Activated CD4-positive, alpha-beta T cell treated with anti-CD3 and anti-CD28 coated beads, Interleukin-2, amount 50 U/mL, for 4 hours (primary cell): ENCODE measurements around the gene HS2ST1.

ENCODE experiments used
- DNase-seq, 2 experiments: peaks; one replicate each; pipeline ENCODE4 v3.0.0-alpha.2; 2020

HS2ST1 gene

GRCh38 chr1:87144316-87144895, 230.0 kb downstream of the HS2ST1 start:
- DNase-seq = no peak

DNA sequence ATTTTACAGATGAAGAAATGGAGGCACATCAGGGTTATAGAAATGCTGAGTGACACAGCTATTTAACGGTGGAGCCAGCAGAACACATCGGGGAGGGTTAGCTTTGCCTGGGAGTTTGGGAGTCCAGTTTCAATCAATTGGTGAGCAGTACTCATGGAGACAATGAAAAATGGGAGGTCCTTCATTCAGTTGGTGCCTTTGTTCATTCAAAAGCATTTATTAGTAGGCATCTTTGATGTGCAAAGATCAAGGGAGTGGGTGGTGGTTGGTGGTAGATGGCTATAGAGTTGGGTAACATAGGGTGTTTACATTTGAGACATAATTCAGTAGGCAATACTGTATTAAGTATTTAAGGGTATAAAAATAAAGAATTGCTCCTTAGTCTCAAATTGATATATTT, 230.5 kb downstream of the HS2ST1 start:
- no peak for DNase-seq

DNA sequence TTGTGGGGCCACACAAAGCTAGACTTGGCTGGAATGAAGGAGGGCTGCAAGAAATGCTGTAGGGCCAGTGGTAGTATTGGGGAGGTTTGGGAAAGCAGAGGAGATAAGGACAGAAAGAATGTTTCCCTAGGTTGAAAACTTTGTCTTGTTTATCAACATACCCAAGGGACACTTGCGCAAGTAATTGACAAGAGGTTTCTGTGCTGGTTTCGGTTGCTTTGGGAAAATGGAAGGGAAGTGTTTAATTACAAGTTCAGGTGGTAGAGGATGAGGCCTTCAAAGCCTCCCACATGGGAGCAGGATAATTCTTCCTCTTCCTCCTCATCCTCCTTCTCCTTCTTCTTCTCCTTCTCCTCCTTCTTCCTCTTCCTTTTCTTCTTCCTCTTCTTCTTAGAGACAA, 232.1 kb downstream of the HS2ST1 start:
- DNase-seq = no peak

- no peak for DNase-seq
These were observed 232.6 kb downstream of the HS2ST1 start for GRCh38 chr1:87146986-87147385.

DNA sequence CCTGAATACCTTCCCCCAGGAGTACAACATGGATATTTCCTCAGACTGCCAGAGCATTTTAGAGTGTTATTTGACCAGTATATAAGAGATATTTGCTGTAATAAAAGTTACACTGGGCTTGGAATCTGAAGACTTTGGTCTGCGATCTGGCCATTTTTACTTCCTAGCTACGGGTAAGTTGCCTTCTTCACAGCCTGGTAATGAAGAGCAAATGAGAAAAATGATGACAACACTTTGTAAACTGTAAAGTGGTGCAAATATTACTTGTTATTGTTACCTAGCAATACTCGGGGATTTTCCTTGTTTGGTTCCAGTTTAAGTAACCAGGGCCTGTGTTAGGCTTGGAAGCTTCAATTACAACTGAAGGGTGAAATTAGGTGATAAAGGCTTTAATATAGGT, 233.4 kb downstream of the HS2ST1 start:
- no peak for DNase-seq

GRCh38 chr1:87148661-87149060, 234.2 kb downstream of the HS2ST1 start:
- DNase-seq = no peak

DNA sequence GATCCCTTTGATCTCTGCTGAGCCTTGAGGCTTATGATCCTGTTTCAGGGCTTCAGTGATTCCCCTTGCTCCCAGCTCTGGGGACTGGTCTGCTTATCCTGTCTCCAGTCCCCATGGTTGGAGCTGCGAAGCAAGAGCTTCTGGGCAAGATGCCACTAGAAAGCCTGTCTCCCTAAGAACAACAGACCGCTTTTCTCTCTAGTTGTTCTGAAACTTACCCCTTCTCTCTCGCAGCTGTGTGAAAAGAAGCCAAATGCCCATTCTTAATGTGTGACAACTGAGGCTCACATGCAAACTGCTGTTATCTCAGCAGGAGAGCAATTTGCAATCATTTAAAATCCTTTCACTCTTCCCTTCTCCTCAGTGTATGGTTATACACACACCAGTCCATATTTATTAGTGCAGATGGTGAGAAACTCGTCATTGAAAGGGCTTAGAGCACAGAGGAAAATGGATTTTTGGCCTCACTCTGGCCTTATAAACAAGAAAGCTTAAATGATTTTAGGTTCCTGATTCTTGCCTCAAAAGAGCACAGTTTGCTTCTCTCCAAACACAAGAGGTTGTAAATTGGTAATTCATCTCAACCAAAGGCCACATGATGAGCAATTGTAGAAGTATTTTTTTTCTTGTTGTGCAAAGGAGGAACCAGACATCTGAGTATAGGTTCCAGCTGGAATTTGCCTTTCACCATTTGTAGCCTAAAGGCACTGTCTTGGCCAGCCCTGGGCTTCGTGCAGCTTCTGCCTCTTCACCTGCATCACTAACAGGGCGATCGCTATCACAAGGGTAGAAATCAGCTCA, 235.0 kb downstream of the HS2ST1 start:
- no peak for DNase-seq

DNA sequence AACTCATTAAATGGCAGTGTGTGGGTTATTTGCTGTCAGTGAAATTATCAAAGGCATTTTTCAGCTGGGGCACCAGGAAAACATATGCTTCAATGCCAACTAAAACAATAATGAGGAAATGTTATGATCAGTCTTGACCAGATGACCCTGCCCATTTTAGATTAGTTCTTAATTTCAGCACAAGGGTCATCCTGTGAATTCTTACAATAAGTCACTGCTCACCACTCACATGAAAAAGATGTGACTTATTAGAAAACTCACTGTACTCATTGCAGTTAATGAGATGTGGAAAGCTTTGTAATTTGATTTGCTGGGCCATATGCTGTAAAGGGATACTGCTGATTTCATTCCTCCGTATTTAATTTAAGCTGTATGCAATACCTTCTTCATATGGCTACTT, 235.7 kb downstream of the HS2ST1 start:
- DNase-seq = no peak

DNA sequence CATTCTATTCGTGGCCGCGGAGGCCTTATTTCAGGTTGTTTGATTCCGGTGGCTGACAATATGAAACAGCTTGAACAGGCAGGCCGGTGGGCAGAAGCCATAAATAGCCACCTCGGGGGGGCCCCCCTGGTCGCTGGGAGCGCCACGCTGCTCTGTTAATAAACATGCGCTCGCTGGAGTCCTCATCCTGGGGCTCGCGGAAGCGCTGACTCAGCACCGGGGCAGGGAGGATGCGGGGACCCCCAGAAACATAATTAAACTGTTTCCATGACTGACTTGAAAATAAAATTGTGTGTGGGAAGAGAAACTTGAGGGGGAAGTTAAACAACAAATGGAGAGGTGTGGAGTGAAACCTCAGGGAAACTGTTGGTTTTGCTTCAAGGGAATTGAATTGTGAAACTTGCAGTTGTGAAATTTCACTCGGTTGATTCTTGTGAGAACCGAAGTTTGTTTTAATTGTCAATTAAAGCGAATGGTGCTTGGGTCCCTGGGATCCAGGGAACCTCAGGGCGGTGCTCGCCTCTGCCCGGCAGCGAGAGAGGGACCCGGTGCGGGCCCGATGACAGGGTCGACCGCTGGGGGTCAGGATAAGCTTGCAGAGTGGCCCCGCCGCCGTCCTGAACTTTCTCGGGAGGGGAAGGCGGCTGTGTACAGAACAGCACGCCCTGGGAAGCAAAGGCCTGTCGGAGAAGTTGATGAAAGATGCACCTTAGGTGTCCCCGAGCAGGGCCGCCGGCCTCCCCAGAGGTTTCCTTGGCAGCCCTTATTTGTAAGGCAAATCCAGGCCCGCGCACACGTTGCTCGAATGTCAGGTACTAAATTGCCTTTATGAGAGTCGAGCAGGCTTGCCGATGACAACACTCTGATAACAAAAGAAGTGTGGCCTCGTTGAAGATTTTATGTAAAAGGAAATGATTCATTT, 237.3 kb downstream of the HS2ST1 start:
- DNase-seq = no peak

GRCh38 chr1:87154384-87154783, 239.9 kb downstream of the HS2ST1 start:
- DNase-seq = no peak

DNA sequence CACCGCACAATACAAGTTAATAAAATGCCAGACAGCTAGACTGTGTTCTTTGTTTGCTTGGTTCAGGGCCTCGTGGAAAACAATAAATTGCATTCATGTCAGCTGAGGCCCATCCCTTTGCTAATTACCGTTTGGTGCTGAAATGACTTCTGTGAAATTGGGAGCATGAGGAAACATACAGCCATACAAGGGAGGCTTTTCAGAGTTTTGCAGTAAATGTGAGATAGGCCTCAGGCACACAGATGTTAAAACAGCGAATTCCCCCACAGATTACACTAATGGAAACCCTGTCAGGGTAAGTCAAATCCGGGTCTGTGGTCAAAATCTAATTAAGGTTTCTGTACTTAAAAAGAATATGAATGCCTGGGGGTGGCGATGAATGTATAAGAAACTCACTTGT, 240.7 kb downstream of the HS2ST1 start:
- no peak for DNase-seq

DNA sequence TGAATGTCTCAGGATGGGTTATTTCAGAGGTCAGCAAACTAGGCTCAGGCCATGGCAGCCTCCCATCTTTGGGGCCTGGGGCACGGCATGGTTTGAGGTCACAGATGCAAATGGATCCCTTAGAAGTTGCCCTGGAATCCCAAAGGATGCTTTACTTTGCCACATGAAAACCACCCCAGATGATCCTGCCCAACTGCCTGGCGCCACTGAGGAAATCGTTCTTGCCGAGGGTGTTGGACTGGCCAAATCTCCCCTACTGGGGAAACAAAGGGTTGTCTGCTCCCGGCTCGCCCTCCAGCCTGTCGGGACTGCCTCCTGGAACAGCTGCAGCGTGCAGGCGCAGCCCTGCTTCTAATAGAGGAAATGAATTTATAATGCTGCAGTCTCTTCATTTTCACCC, 241.2 kb downstream of the HS2ST1 start:
- DNase-seq = no peak

GRCh38 chr1:87156124-87156523, 241.7 kb downstream of the HS2ST1 start:
- no peak for DNase-seq

DNA sequence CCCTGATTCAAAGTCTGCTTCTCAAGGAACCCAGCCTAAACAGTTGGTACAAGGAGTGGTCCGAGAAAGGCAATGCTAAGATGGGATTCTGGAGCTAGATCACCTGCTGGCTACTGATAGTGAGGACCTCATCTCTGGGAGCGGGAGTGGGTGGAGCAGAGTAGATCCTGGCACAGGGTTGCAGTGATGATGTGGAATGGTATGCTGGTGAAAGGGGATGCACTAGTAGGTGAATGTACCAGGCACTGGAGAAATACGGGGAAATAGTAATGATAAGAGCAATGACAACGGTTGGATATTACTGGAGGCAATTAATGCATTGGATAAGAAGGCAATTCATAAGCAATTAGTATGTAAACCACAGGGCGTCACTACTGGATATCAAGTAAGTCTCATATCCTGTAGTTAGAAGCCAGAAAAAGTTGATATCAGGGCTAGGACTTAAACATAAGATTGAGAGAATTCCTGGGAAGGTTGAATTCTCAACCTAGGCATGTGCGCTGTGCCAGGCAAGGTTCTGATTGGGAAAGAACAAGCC, 245.0 kb downstream of the HS2ST1 start:
- no peak for DNase-seq
